ENCODE results near the gene RNASE4.
"Not testable (repeated sequence)": the region's sequence is repeated elsewhere in the genome, so short reads cannot be mapped to it uniquely, and the experiment has no call there.

The RNASE4 gene

GRCh38 chr14:20698018-20698329 is 13.6 kb downstream of the RNASE4 start:
- H3K4me3 ChIP-seq (ENCODE audit: low read depth, low read length): no peak overlapping the region
- DNase-seq (ENCODE audit: low read depth): no peak
- TF ChIP-seq MYC (IDR thresholded peaks at IDR 0.05; ENCODE audit: low read depth, low read length) (no peak), MAX (IDR thresholded peaks at IDR 0.05; ENCODE audit: low read depth, low read length) (no peak)
- TF ChIP-seq, protein P1, sequence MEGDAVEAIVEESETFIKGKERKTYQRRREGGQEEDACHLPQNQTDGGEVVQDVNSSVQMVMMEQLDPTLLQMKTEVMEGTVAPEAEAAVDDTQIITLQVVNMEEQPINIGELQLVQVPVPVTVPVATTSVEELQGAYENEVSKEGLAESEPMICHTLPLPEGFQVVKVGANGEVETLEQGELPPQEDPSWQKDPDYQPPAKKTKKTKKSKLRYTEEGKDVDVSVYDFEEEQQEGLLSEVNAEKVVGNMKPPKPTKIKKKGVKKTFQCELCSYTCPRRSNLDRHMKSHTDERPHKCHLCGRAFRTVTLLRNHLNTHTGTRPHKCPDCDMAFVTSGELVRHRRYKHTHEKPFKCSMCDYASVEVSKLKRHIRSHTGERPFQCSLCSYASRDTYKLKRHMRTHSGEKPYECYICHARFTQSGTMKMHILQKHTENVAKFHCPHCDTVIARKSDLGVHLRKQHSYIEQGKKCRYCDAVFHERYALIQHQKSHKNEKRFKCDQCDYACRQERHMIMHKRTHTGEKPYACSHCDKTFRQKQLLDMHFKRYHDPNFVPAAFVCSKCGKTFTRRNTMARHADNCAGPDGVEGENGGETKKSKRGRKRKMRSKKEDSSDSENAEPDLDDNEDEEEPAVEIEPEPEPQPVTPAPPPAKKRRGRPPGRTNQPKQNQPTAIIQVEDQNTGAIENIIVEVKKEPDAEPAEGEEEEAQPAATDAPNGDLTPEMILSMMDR (IDR thresholded peaks at IDR 0.05; ENCODE audit: low read depth, low read length): no peak

DNA sequence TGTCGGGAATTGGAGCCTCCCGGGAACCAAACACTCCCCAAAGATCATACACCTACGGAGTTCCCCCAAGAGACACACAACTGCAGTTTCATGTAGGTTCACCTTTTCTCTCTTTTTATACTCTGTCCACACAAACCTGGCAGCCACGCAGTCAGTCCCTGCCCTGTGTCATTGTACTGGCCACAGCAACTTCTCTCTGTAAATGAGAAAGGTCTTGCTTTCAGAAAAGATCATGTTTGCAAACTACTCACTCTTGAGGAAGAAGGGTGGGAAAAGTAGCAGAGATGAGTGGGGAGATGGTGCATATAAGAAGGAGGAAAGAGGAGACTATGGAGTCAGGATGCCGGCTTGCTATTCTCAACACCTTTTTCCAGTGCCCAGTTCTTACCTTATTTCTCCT is 14.6 kb downstream of the RNASE4 start:
- H3K4me3 ChIP-seq (ENCODE audit: low read depth, low read length): no peak overlapping the region
- TF ChIP-seq MAX (IDR thresholded peaks at IDR 0.05; ENCODE audit: low read depth, low read length): no peak
- TF ChIP-seq, protein P1 (IDR thresholded peaks at IDR 0.05; ENCODE audit: low read depth, low read length): no peak
- no peak for TF ChIP-seq MYC (IDR thresholded peaks at IDR 0.05; ENCODE audit: low read depth, low read length)
- no peak for DNase-seq (ENCODE audit: low read depth)

GRCh38 chr14:20699931-20700330 is 15.6 kb downstream of the RNASE4 start:
- no peak for DNase-seq (ENCODE audit: low read depth)
- H3K4me3 ChIP-seq (ENCODE audit: low read depth, low read length): no peak overlapping the region
- TF ChIP-seq, protein P1 (IDR thresholded peaks at IDR 0.05; ENCODE audit: low read depth, low read length): no peak
- TF ChIP-seq MAX (IDR thresholded peaks at IDR 0.05; ENCODE audit: low read depth, low read length) (no peak), MYC (IDR thresholded peaks at IDR 0.05; ENCODE audit: low read depth, low read length) (no peak), POLR2A (IDR thresholded peaks at IDR 0.05; ENCODE audit: extremely low read depth, insufficient read length) (no peak)

- H3K4me3 ChIP-seq (ENCODE audit: low read depth, low read length): not testable (repeated sequence)
Observed at GRCh38 chr14:20700965-20701364, 16.6 kb downstream of the RNASE4 start.

GRCh38 chr14:20706657-20707355 is 22.4 kb downstream of the RNASE4 start:
- no peak overlapping the region for H3K4me3 ChIP-seq (ENCODE audit: low read depth, low read length)
- TF ChIP-seq MAX (IDR thresholded peaks at IDR 0.05; ENCODE audit: low read depth, low read length) (no peak), MYC (IDR thresholded peaks at IDR 0.05; ENCODE audit: low read depth, low read length) (no peak), POLR2A (IDR thresholded peaks at IDR 0.05; ENCODE audit: extremely low read depth, insufficient read length) (no peak)

More at GRCh38 chr14:20700965-20701364, 16.6 kb downstream of the RNASE4 start:
- DNase-seq (ENCODE audit: low read depth): not testable (repeated sequence)

DNA sequence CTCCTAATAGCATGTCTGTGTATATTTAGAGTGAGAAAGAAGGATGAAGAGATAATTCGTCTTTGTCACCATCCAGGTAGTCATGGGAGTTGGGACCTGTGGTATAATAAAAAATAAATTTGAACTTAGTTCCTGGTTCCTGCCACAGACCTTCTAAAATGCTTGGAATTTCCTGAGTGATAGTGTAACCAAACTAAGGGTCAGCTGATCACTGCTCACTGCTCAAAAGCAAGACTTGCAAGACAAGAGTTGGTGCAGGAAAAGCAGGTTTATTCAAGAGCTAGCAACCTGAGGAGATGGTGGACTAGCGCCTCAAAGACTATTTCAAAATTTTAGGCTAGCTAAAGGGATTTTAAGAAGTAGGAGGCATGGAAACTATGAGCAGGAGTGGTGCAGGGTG is 23.3 kb downstream of the RNASE4 start:
- TF ChIP-seq MYC (IDR thresholded peaks at IDR 0.05; ENCODE audit: low read depth, low read length): no peak
- no peak for TF ChIP-seq MAX (IDR thresholded peaks at IDR 0.05; ENCODE audit: low read depth, low read length)
- TF ChIP-seq POLR2A (IDR thresholded peaks at IDR 0.05; ENCODE audit: extremely low read depth, insufficient read length): no peak
- TF ChIP-seq, protein P1 (IDR thresholded peaks at IDR 0.05; ENCODE audit: low read depth, low read length): no peak
- no peak for DNase-seq (ENCODE audit: low read depth)
- no peak overlapping the region for H3K4me3 ChIP-seq (ENCODE audit: low read depth, low read length)

More at GRCh38 chr14:20706657-20707355, 22.4 kb downstream of the RNASE4 start:
- DNase-seq (ENCODE audit: low read depth): no peak

DNA sequence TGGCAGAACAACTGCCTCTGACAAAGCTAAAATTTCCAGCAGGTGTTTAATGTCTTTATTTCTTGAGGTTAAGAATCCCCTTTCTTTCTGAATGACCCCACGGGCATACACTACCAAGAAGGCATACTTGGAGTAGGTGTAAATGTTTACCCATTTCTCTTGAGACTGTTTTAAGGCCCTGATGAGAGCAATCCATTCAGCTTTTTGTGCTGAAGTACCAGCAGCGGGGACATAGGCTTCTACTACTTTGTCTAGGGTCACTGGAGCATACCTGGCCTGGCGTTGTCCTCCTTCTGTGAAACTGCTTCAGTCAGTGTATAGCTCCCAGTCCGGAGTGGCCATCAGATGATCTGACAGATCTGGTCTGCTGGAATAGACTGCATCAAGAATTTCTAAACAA is 26.9 kb downstream of the RNASE4 start:
- no peak for DNase-seq (ENCODE audit: low read depth)
- H3K4me3 ChIP-seq (ENCODE audit: low read depth, low read length): no peak overlapping the region
- TF ChIP-seq, protein P1 (IDR thresholded peaks at IDR 0.05; ENCODE audit: low read depth, low read length): no peak
- TF ChIP-seq MAX (IDR thresholded peaks at IDR 0.05; ENCODE audit: low read depth, low read length): no peak
- no peak for TF ChIP-seq POLR2A (IDR thresholded peaks at IDR 0.05; ENCODE audit: extremely low read depth, insufficient read length)
- no peak for TF ChIP-seq MYC (IDR thresholded peaks at IDR 0.05; ENCODE audit: low read depth, low read length)
